Cardiac muscle cell (in vitro differentiated cells and primary cell): ENCODE measurements around the gene TMEM167B. TPM values are rescaled to one million over a fixed set of nuclear protein-coding genes. Genes with fewer than 3 reads are reported as not detected.

Experiments used
- DNase-seq, 2 donors: peaks; one replicate each; pipeline versions ENCODE4 v3.0.0 to v3.0.0-alpha.2; 2010 to 2017; ENCODE audit warnings: low read depth in 1 of 2, low spot score in 1 of 2
- H3K27ac ChIP-seq: fragments of 200-600 bp; sonication (generic); 2 replicates; pipeline ENCODE4 v1.5.1; 2016
- H3K27me3 ChIP-seq: fragments of 200-600 bp; sonication (generic); 2 replicates; pipeline ENCODE4 v1.6.0; 2016; ENCODE audit warnings: control low read depth
- H3K36me3 ChIP-seq: fragments of 200-600 bp; sonication (generic); 2 replicates; pipeline ENCODE4 v1.5.1; 2016; ENCODE audit warnings: control low read depth
- H3K4me1 ChIP-seq: fragments of 200-600 bp; sonication (generic); 2 replicates; pipeline ENCODE4 v1.8.1; 2017; ENCODE audit warnings: low read depth, mild to moderate bottlenecking, mixed run types
- H3K4me3 ChIP-seq: fragments of 200-600 bp; sonication (generic); 2 replicates; pipeline ENCODE4 v1.5.1; 2016; ENCODE audit warnings: mild to moderate bottlenecking
- H3K9me3 ChIP-seq: fragments of 200-600 bp; sonication (generic); 2 replicates; pipeline ENCODE4 v1.5.1; 2017; ENCODE audit warnings: low read depth, mild to moderate bottlenecking, control low read depth
- polyA plus RNA-seq: library from polyadenylated mRNA; unstranded; fragments of >200 nt; fragmentation: Nextera tagmentation; extraction: Ambion mirVana; gene quantifications from 2 replicates; pipeline ENCODE4 v1.2.1, GENCODE V29; 2016
- total RNA-seq: library from RNA; depleted of rRNA; stranded (reverse); fragments of >200 nt; gene quantifications from 2 replicates; pipeline ENCODE4 v1.2.3, GENCODE V29; 2016
- TF ChIP-seq, protein P1 (sequence below): IDR thresholded peaks from 2 replicates; pipeline ENCODE4 v1.5.1; 2012; ENCODE audit warnings: low read depth, mild to moderate bottlenecking, low read length

TMEM167B gene
- total and polyA plus RNA-seq, 2 experiments from 2014 or later = 18.7 to 19.3 TPM

DNA sequence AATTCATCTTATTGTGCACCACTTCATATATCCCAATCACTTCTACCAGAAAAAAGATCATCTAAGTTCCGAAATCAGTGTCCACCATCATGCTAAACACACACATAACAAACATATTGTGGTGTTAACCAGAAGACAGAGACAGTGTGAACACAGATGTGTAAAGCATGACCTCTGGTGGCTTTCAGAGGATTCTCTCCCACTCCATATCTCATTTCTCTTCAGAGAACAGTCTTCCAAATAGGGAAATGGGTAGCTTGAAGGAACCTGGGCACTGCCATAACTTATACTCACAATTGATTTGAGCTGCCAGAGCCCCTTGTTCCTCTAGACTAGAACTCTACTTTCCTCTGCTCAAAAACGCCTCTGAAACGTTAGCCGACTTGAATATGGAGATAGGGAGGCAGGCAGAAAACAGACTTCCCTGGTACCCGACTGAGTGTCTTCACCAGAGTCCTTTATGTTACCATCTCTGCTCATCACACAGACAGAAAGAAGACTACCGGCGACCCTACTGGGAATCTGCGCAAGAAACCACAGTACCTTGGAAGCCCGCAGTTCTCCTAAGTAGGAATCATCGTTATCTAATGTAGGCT, 21.6 kb downstream of the TMEM167B start:
- H3K27ac ChIP-seq = no peak overlapping the region
- H3K36me3 ChIP-seq = no peaks in the 10 kb centered on the region

DNA sequence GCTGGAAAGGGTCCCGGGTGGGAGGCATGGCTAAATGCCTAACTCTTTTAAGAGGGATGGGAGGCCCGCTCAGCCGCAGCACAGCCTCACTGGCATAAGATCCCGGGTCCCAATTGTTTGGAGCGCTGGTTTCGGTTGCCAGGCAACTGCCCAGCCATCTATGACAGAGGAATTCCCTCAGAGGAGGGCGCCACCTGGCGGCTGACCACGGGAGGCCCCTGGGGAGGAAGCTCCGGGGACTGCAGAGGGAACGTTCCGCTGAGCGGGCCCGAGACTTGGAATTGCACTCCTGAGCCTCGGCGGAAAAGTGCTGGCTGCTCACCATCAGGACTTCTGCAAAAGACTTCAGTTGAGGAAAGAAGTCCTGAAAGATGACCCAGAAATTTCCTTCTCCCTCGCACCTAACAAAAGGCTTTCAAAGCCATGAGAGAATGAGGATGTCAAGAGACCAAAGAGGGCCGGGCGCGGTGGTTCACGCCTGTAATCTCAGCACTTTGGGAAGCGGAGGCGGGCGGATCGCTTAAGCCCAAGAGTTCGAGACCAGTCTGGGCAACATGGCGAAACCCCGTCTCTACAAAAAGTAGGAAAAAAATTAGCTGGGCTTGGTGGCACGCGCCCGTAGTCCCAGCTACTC, 22.2 kb downstream of the TMEM167B start:
- H3K27ac ChIP-seq = no peak overlapping the region
- TF ChIP-seq, protein P1, sequence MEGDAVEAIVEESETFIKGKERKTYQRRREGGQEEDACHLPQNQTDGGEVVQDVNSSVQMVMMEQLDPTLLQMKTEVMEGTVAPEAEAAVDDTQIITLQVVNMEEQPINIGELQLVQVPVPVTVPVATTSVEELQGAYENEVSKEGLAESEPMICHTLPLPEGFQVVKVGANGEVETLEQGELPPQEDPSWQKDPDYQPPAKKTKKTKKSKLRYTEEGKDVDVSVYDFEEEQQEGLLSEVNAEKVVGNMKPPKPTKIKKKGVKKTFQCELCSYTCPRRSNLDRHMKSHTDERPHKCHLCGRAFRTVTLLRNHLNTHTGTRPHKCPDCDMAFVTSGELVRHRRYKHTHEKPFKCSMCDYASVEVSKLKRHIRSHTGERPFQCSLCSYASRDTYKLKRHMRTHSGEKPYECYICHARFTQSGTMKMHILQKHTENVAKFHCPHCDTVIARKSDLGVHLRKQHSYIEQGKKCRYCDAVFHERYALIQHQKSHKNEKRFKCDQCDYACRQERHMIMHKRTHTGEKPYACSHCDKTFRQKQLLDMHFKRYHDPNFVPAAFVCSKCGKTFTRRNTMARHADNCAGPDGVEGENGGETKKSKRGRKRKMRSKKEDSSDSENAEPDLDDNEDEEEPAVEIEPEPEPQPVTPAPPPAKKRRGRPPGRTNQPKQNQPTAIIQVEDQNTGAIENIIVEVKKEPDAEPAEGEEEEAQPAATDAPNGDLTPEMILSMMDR = peak; percentile 99

More for the DNA sequence above, 21.6 kb downstream of the TMEM167B start:
- Histone ChIP-seq H3K27me3 (peaks cover 90% of the 10 kb centered on the region), H3K4me3 (no peak overlapping the region), H3K4me1 (no peaks in the 10 kb centered on the region), H3K9me3 (no peaks in the 10 kb centered on the region)
- TF ChIP-seq, protein P1 = peak; percentile 14
- peak in 1 of 2 donors; percentile 49 for DNase-seq

DNA sequence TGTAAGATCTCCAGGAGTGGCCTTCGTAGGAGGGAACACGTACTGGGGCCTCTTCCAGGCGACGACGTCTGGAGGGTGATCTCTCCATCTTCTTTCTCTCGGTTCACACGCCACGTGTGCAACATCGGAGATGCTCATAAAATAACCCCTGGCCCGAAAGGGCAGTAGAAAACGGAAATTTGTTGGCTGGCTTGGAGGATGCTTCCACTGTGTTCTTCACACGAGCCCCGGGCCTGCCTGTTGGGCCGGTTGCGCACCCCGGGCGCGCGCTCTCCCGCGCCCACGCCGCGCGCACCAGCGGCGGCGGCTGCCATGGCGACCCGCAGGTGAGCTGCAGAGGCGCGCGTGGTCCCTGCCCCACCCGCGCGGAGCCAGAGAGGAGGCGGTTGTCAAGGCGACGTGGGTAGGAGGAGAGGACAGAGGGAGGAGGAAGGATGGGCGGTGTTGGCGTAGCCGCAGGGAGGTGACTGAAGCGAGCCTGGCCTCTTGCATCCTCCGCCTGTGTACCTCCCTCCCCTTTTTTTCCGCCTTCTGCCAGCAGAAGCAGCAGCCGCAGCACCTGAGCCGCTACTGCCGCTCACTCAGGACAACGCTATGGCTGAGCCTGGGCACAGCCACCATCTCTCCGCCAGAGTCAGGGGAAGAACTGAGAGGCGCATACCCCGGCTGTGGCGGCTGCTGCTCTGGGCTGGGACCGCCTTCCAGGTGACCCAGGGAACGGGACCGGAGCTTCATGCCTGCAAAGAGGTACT, 23.2 kb downstream of the TMEM167B start, which contains the start of gene ELAPOR1:
Gene ELAPOR1 (plus strand): TSS at position 526 of the 752 bp plus-strand sequence. CDS start 69 bp downstream, at position 595.
- peaks cover 86% of the 10 kb centered on the region for H3K27me3 ChIP-seq
- H3K4me1 ChIP-seq = no peaks in the 10 kb centered on the region
- TF ChIP-seq, protein P1 = no peak
- H3K4me3 ChIP-seq = peak within 1 kb of the TSS; percentile 27
- no peaks in the 10 kb centered on the region for H3K9me3 ChIP-seq
- DNase-seq = peak in 1 of 2 donors; percentile 47
- H3K27ac ChIP-seq = no peak within 1 kb of the TSS
- H3K36me3 ChIP-seq = no peaks in the 10 kb centered on the region

More for the DNA sequence above, 22.2 kb downstream of the TMEM167B start:
- H3K9me3 ChIP-seq = no peaks in the 10 kb centered on the region
- H3K4me3 ChIP-seq = no peak overlapping the region
- peaks cover 94% of the 10 kb centered on the region for H3K27me3 ChIP-seq
- H3K36me3 ChIP-seq = no peaks in the 10 kb centered on the region
- peak; percentile 93 to 95 for DNase-seq
- no peaks in the 10 kb centered on the region for H3K4me1 ChIP-seq

DNA sequence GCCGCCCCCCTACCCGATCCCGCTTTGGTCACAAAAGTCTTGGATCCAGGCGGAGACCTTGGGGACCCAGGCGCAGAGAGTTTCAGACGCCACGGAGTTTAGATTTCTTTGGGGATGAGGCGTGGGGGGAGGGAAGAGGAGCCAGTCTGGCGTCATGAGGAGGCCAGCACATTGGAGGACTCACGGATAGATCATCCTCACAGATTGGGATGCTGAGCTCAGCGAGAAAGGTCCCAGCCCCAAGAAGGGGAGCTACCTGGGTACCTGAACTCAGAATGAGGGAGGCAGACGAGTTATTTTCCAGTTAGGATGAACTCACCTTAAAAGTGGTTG, 23.7 kb downstream of the TMEM167B start:
- Histone ChIP-seq H3K36me3 (no peaks in the 10 kb centered on the region), H3K4me1 (no peaks in the 10 kb centered on the region), H3K27ac (no peak overlapping the region), H3K27me3 (peaks cover 82% of the 10 kb centered on the region), H3K4me3 (no peak overlapping the region), H3K9me3 (no peaks in the 10 kb centered on the region)
- DNase-seq = no peak
- TF ChIP-seq, protein P1 = no peak

DNA sequence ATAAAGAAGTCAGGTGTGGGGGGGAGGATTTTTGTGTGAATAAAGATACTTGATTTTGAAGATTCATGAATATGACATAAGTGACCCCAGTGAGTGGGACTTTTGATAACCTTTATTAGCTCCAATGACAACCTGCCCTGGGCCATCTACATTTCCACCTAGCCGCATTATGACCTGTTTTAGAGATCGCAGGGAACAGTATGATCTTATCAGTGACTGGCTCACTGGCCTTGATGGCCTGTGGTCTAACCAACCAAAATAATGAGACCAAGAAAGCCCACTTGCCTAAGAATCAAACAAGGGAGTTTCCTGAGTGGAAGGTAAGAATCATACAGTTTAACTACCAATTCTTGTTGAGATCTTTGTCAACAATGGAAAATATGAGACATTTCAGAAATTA, 25.1 kb downstream of the TMEM167B start:
- H3K4me3 ChIP-seq = no peak overlapping the region
- TF ChIP-seq, protein P1 = no peak

More for the DNA sequence above, 25.1 kb downstream of the TMEM167B start:
- DNase-seq = no peak
- no peaks in the 10 kb centered on the region for H3K36me3 ChIP-seq
- no peak overlapping the region for H3K27ac ChIP-seq
- peaks cover 70% of the 10 kb centered on the region for H3K27me3 ChIP-seq
- no peaks in the 10 kb centered on the region for H3K4me1 ChIP-seq
- H3K9me3 ChIP-seq = no peaks in the 10 kb centered on the region
